Activated T-helper 1 cell treated with anti-CD3 and anti-CD28 coated beads, Interleukin-2, amount 50 U/mL, for 16 hours (primary cell): ENCODE measurements around the gene WIPI1.
"Not testable (repeated sequence)": the region's sequence is repeated elsewhere in the genome, so short reads cannot be mapped to it uniquely, and the experiment has no call there.

Experiments used
- DNase-seq, 2 donors: peaks; one replicate each; pipeline ENCODE4 v3.0.0-alpha.2; 2020; ENCODE audit warnings: low read depth in 1 of 2, low spot score in 1 of 2

The WIPI1 gene

GRCh38 chr17:68420065-68420464, 37.2 kb downstream of the WIPI1 start:
- DNase-seq: no peak

GRCh38 chr17:68418876-68419275, 38.4 kb downstream of the WIPI1 start:
- DNase-seq: no peak

GRCh38 chr17:68417317-68417716, 40.0 kb downstream of the WIPI1 start:
- DNase-seq: no peak

- not testable (repeated sequence) for DNase-seq
These were observed 42.4 kb downstream of the WIPI1 start for GRCh38 chr17:68414901-68415300.

- DNase-seq: peak in 1 of 2 donors; percentile 25
These were observed 43.4 kb downstream of the WIPI1 start for GRCh38 chr17:68413597-68414560.

- DNase-seq: not testable (repeated sequence)
These were observed 49.6 kb downstream of the WIPI1 start for GRCh38 chr17:68407656-68408055.

GRCh38 chr17:68403837-68404236, 53.5 kb downstream of the WIPI1 start:
- not testable (repeated sequence) for DNase-seq

GRCh38 chr17:68403122-68403521, 54.2 kb downstream of the WIPI1 start:
- no peak for DNase-seq

GRCh38 chr17:68401288-68401687, 56.0 kb downstream of the WIPI1 start:
- no peak for DNase-seq

GRCh38 chr17:68400404-68400735, 56.9 kb downstream of the WIPI1 start:
- DNase-seq: no peak

GRCh38 chr17:68399638-68400403, 57.5 kb downstream of the WIPI1 start:
- no peak for DNase-seq

GRCh38 chr17:68398691-68399637, 58.3 kb downstream of the WIPI1 start:
- no peak for DNase-seq

- DNase-seq: no peak
These were observed 60.2 kb downstream of the WIPI1 start for GRCh38 chr17:68397108-68397536.

- no peak for DNase-seq
These were observed 60.8 kb downstream of the WIPI1 start for GRCh38 chr17:68396226-68397107.

GRCh38 chr17:68394608-68395331, 62.5 kb downstream of the WIPI1 start:
- no peak for DNase-seq

- no peak for DNase-seq
These were observed 65.6 kb downstream of the WIPI1 start for GRCh38 chr17:68391561-68392268.

- DNase-seq: no peak
These were observed 66.3 kb downstream of the WIPI1 start for GRCh38 chr17:68390888-68391545.

GRCh38 chr17:68389041-68389440, 68.3 kb downstream of the WIPI1 start:
- DNase-seq: no peak
